Measurements from ENCODE around the gene TGFBR3.

The TGFBR3 gene

DNA sequence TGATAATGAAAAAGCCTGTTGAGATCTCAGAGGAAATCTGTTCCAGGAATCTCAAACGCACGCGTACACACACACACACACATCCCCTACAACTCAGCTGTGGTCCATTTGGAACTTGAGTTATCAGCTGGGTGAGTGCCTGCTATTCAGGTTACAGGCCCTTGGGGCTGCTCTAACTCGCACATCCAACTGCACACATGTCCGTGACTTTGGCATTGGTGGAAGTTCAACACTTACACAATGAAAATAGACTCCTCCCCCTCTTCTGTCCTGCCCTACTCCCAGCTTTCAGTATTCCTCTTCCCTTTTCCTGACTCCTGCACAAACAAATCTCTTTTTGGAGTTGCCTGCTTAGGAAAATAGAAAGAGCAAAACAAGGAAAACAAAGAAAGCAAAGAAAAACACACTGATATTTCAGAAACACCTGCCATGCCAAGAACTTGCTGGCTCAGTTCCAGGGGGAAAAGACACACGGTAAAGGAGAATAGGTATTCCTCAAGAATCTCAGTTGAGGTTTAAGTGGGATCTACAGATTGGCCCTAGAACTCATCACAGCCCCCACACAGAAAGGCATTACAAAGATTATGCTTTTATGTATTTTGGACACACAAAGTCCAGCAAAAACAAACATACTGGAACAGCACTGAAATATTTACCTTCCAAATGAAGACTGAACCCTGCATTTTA lies 140.9 kb downstream of the TGFBR3 start:
- TF ChIP-seq GATA1 (IDR thresholded peaks at IDR 0.05; ENCODE audit: low read depth, low read length) (no peak), POLR2A (IDR thresholded peaks at IDR 0.05; ENCODE audit: low read length) (no peak)
- no peak for DNase-seq

DNA sequence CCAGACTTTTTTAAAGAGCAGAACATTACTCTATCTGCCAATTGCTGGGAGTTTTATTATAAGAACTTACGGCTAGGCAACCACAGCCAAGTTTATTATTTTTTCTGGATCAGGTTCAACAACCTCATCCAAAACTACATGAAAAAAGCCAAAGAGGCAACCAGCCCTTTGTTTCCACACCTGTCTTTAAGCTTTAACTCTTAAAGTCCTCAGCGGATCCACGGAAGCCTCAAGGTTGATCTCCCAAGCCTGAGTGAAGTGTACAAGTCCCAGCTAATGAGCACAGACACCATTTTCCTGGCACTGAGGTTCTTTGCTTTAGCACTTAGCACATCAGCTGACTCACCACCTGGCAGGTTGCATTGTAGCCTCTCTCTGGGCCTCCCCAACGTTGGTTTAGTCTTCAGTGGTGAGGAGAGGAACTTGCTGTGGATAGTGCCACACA lies 143.1 kb downstream of the TGFBR3 start:
- DNase-seq: no peak
- TF ChIP-seq GATA1 (IDR thresholded peaks at IDR 0.05; ENCODE audit: low read depth, low read length) (no peak), POLR2A (IDR thresholded peaks at IDR 0.05; ENCODE audit: low read length) (no peak)

DNA sequence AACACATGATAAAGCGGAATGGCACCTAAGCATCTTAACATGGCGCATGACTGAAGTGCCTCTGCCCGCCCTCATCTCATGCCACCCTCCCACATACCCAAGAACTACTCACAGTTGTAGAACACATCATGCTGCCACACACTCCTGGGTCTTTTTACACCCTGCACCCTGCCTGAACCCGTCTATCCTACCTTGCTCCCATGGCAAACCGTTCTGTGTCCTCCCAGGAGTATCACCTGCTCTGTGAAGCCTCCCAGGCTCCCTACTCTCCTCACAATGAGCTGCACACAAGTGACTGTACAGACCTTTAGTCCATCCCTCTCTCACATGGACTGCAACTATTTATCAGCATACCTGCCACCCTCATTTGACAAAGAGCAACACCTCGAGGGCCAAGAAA lies 144.0 kb downstream of the TGFBR3 start:
- TF ChIP-seq POLR2A (IDR thresholded peaks at IDR 0.05; ENCODE audit: low read length): no peak
- TF ChIP-seq GATA1 (IDR thresholded peaks at IDR 0.05; ENCODE audit: low read depth, low read length): no peak
- no peak for DNase-seq

DNA sequence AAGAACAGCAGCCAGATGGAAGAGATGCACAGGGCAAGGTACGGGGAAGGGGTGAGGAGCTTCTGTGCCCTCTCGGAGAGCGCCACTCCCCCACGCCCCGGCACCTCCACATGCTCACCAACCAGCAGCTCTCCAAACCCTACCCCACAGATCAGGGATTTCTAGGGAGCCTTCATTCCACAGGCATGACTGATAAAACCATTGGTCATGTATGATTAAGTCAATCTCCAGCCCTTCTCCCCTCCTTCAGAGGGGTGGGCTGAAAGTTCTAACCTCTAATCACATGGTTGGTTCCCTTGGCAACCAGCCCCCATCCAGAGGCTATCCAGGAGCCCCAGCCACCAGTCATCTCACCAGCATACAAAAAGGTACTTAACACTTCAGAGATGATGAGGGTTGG lies 144.7 kb downstream of the TGFBR3 start:
- DNase-seq: no peak
- no peak for TF ChIP-seq GATA1 (IDR thresholded peaks at IDR 0.05; ENCODE audit: low read depth, low read length)
- no peak for TF ChIP-seq POLR2A (IDR thresholded peaks at IDR 0.05; ENCODE audit: low read length)

DNA sequence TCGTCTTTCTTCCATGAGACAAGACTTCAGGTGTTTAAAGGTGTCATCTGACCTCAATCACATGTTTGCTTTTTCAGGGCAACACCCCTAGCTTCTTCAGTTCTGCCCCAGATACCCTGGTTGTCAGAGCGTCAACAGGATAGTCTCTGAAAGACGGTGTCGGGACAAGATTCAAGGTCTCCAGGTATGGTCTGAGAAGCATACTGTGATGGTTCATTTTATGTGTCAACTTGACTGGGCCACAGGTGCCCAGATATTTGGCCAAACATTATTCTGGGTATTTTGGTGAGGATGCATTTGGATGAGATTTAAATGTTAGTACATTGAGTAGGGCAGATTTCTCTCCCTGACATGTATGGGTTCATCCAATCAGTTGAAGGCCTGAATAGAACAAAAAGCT lies 148.3 kb downstream of the TGFBR3 start:
- no peak for DNase-seq

DNA sequence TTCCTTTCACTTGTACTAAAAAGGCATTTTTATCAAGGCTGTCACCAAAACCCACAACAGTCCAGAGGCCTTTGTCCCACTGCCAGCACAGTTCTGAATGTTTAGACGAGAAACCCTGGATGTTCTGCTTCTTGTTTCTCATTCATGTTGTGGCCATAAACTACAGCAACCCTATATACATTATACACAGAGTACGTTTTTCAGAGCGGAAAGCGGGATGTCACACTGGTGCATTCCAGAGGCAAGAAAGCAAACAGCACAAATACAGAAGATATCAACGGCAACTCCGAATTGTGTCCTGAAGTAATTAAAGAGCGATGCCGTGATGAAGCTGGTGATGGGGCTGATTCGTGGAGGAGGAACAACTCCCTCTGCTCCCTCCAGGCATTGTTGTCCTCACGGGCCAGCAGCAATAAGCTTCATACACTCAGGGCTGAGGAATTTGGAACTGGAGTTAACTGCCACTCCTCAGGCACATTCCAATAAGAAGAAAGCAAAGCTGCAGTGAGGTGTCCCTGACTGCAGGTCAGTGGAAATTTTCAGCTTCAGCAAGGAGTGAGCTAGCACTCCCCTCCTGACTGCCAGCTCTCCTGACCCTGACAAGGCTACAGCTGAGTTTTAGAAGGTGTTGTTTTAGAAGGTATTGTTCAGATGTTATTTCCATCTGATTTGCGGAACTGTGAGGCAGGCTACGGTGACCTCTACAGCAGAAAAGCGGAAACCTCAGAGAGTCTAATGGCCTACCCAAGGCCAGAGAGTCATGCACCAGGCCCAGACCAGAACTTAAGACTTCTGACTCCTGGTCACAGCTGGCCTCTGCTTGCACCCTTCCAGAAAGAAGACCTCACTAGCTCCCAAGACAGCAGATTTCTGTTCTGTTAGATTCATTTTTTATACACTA lies 149.0 kb downstream of the TGFBR3 start:
- TF ChIP-seq GATA1 (IDR thresholded peaks at IDR 0.05; ENCODE audit: low read depth, low read length) (no peak), POLR2A (IDR thresholded peaks at IDR 0.05; ENCODE audit: low read length) (no peak)
- no peak for DNase-seq

More for the DNA sequence above, 148.3 kb downstream of the TGFBR3 start:
- no peak for TF ChIP-seq POLR2A (IDR thresholded peaks at IDR 0.05; ENCODE audit: low read length)
- no peak for TF ChIP-seq GATA1 (IDR thresholded peaks at IDR 0.05; ENCODE audit: low read depth, low read length)

DNA sequence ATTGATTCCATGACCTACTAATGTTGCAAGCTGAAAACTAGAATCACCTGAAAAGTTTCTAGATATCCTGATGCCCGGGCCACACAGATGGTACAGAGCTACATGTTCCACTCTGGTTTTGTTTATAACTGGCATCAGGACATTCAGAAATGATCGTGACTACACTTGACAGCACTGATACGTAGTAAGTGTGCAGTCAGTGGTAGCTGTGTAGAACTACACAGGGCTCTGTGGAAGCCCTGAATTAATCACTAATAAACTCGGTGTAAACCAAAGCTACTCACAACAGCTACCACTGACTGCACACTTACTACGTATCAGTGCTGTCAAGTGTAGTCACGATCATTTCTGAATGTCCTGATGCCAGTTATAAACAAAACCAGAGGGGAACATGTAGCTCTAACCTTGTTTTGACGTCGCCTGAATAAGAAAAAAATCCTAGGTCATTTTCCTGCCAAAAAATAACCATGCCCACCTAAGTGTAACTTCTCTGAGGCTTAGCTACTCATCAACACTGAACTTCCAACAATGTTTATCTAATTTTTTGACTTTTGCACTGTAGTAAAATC lies 149.7 kb downstream of the TGFBR3 start:
- TF ChIP-seq GATA1 (IDR thresholded peaks at IDR 0.05; ENCODE audit: low read depth, low read length) (no peak), POLR2A (IDR thresholded peaks at IDR 0.05; ENCODE audit: low read length) (no peak)
- no peak for DNase-seq

DNA sequence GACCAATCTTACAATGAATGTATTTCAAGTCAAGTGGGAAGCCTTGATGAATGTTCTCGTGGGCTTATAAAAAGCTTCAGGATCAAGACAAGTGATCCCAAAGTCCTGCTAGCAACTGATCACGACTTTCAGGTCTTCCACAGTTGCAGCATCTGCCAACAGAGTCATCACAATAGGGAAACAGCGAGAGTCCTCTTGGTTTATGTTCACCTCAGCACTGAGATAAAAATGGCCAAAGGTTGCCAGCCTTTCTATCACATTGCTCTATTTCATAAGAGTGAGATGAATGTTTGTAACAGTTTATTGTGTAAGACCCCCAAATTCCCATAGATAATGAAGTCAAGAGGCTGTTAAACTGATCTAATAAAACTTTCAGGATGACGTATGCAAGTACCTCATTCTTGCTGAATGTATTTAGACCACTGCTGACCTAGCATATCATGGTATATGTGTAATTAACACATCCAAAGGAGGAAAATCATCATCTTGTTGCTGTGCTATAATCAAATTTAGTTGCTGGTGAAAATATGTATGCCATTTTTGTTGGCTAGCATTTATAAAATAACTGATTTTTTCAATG lies 150.6 kb downstream of the TGFBR3 start:
- TF ChIP-seq POLR2A (IDR thresholded peaks at IDR 0.05; ENCODE audit: low read length) (no peak), GATA1 (IDR thresholded peaks at IDR 0.05; ENCODE audit: low read depth, low read length) (no peak)
- DNase-seq: no peak

DNA sequence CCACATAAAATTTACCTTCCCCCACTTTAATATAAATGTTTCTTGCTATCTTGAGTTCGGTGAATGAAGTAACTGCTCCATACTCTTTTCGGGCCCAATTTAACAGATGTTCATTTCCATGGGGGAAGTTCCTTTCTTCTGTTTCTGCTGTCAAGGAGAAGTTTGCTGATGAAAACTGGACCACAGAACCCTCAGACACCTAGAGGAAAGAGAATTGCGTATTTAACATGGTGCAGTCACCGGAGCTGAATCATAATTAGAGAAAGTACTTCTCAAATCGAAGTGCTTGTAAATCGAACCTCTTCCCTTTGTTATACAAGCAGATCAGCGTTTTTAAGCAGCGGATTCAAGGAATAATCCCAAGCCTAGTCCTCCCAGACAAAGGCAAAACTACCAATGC lies 151.2 kb downstream of the TGFBR3 start:
- DNase-seq: no peak
- TF ChIP-seq GATA1 (IDR thresholded peaks at IDR 0.05; ENCODE audit: low read depth, low read length): no peak
- no peak for TF ChIP-seq POLR2A (IDR thresholded peaks at IDR 0.05; ENCODE audit: low read length)

DNA sequence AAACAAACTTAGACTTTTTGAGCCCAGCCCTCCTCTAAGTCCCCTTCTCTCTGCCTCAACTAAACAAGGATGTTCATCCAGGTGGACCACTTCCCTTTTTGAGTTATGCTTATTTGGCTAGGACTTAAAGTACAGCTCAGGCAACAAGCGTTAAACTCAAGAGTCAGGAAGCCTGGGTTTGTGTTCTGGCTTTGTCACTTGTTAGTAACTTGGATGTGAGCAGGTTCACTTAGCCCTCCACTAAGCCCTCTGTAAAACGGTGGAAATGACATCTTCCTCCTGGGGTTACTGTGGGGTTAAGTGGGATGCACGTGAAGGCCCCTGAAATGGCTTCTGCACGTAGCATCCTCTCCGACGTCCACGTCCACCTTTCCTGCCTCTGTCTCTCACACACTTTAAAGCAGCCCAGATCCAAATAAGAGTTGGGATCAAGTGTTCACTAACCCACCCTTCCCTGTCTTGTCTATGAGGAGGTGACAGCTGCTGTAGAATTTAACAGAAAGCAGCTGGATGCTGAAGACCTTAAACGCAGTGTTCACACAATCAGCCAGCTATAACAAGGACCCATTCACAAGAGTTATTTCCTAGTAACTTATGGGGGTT lies 152.7 kb downstream of the TGFBR3 start:
- no peak for DNase-seq

DNA sequence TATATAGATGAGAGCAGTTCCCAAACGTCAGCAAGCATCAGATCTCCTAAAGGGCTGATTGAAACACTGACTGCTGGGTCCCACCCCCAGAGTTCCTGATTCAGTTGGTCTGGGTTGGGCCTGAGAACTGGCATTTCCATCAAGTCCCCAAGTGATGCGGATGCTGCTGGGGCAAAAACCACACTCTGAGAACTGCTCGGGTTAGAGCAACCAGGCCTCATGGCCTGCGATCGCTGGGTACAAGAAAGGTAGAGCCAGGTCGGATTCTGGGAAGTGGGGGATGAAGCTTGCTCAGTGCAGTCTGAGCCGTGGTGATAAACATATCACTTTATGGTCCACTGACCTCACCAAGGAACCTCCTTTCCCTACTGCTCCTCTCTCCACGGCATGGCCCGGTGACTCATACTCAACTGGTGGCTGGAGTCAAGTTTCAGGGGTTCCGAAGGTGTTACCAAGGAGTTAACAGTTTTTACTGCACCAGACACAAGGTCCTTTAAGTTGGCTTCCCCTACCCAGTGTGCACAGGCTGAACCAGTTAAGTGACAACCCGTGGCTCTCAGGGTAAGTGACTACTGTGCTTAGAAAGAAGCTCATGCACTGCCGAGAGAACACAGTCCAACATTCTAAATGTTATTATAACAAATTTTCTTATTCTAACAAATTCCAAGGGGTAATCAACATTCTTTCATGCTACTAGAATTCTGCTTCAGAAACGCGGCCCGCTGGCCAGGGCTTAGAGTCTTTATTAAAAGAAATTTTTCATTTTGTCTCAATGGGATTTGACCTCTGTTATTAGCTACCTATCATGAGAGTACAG lies 153.5 kb downstream of the TGFBR3 start:
- TF ChIP-seq POLR2A (IDR thresholded peaks at IDR 0.05; ENCODE audit: low read length) (no peak), GATA1 (IDR thresholded peaks at IDR 0.05; ENCODE audit: low read depth, low read length) (no peak)
- no peak for DNase-seq

More for the DNA sequence above, 152.7 kb downstream of the TGFBR3 start:
- TF ChIP-seq GATA1 (IDR thresholded peaks at IDR 0.05; ENCODE audit: low read depth, low read length): no peak
- no peak for TF ChIP-seq POLR2A (IDR thresholded peaks at IDR 0.05; ENCODE audit: low read length)

DNA sequence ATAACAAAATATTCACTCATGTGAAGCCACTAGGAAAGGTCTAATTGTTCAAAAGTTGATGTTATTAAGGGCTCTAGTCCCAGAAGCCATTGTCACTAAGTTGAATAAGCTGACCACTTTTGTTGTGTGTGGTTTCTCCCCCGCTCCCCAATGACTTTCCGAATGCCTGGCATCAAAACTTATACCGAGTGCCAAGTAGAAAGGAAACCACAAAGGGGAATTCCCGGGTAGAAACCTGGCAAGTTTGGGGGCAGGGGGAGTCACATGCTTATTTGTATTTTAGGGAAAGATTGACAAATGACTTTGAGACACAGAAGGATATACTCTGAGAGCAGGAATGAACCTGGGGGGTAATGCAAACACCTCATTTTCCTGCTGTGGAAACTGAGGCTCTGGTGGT lies 154.1 kb downstream of the TGFBR3 start:
- no peak for TF ChIP-seq POLR2A (IDR thresholded peaks at IDR 0.05; ENCODE audit: low read length)
- TF ChIP-seq GATA1 (IDR thresholded peaks at IDR 0.05; ENCODE audit: low read depth, low read length): no peak
- no peak for DNase-seq

Measured in erythroblast (primary cell).